ENCODE data around the gene FGF22. TPM values are rescaled to one million over a fixed set of nuclear protein-coding genes. Genes with fewer than 3 reads are reported as not detected.

Gene FGF22
- total and polyA plus RNA-seq, 2 of the 8 experiments (the other 6 are each of a cell fraction or from before 2014, with no cell fraction given): 0.44 to 1.7 TPM

- no peak overlapping the region for H4K8ac ChIP-seq (ENCODE audit: extremely low read depth, insufficient read depth, low read length)
- WGBS, 2 experiments (ENCODE audit: extremely low coverage in 1 of 2, insufficient coverage in 1 of 2, insufficient read length in 1 of 2, insufficient replicate concordance in 2 of 2, low coverage in 1 of 2, low lambda C conversion rate in 2 of 2, missing lambda C conversion rate in 1 of 2): 89% methylated on average over 15 of the region's 29 CpGs; no CpG with 5 or more reads in 1 of the 2 experiments
These were observed 22.0 kb upstream of the FGF22 start for GRCh38 chr19:617551-618246.

More at GRCh38 chr19:617551-618246, 22.0 kb upstream of the FGF22 start:
- FAIRE-seq: no peak
- Histone ChIP-seq H2BK120ac (replicated peaks; ENCODE audit: low read depth, low read length) (no peak overlapping the region), H3K4me3 (ENCODE audit: extremely low read depth in 1 of 4, insufficient read depth in 2 of 4, low read depth in 3 of 4, low read length in 4 of 4) (no peak overlapping the region), H3K14ac (ENCODE audit: insufficient read length) (no peak overlapping the region), H4K20me1 (replicated peaks in 1 of 2; ENCODE audit: control insufficient read depth in 1 of 2, insufficient read depth in 2 of 2, low read length in 2 of 2) (peaks cover 0 to 9% of the 10 kb centered on the region in 2 experiments), H2AFZ (ENCODE audit: low read length) (no peak overlapping the region), H2BK12ac (ENCODE audit: low read depth, low read length) (no peak overlapping the region), H2BK15ac (ENCODE audit: low read length) (no peak overlapping the region), H3K56ac (replicated peaks; ENCODE audit: insufficient read length, low read depth, low read length) (no peak overlapping the region), H3K4me1 (replicated peaks in 1 of 4; ENCODE audit: control insufficient read depth in 3 of 4, insufficient read depth in 4 of 4, low read length in 3 of 4) (no peaks in the 10 kb centered on the region), H3K9me3 (ENCODE audit: insufficient read depth in 2 of 2, low read depth in 1 of 2, low read length in 1 of 2) (no peaks in the 10 kb centered on the region), H3K27ac (ENCODE audit: low read depth, low read length) (no peak overlapping the region), H3K9ac (replicated peaks in 1 of 4; ENCODE audit: extremely low read depth in 1 of 4, low read depth in 3 of 4, low read length in 3 of 4) (no peak overlapping the region), H4K5ac (ENCODE audit: insufficient read length, low read depth, low read length) (no peak overlapping the region), H2BK5ac (ENCODE audit: low read depth, low read length) (no peak overlapping the region), H3K23me2 (ENCODE audit: low read depth, low read length) (no peaks in the 10 kb centered on the region), H3K79me2 (ENCODE audit: control insufficient read depth in 1 of 2, insufficient read depth in 2 of 2, low read length in 2 of 2) (no peaks in the 10 kb centered on the region), H3K23ac (ENCODE audit: insufficient read length) (no peak overlapping the region), H4K91ac (replicated peaks; ENCODE audit: insufficient read length, low read length) (no peak overlapping the region), H2AK5ac (ENCODE audit: low read depth, low read length) (no peak overlapping the region), H3K27me3 (replicated peaks in 1 of 4; ENCODE audit: control insufficient read depth in 3 of 4, extremely low read depth in 1 of 4, insufficient read depth in 3 of 4, low read length in 3 of 4) (no peaks in the 10 kb centered on the region), H2BK20ac (ENCODE audit: low read length) (no peak overlapping the region), H3K79me1 (ENCODE audit: low read depth, low read length) (no peaks in the 10 kb centered on the region), H3K4ac (replicated peaks; ENCODE audit: insufficient read length, low read depth, low read length) (no peak overlapping the region), H3K36me3 (ENCODE audit: control insufficient read depth in 2 of 4, insufficient read depth in 4 of 4, low read length in 3 of 4) (peaks cover 4 to 59% (median 28%) of the 10 kb centered on the region in 4 experiments; a peak in 5 of 8 replicates), H3K18ac (ENCODE audit: extremely low read depth, low read length) (no peak overlapping the region), H3K4me2 (ENCODE audit: insufficient read depth in 1 of 2, low read depth in 2 of 2, low read length in 2 of 2) (no peak overlapping the region)
- ChIA-PET POLR2A (ENCODE audit: partially characterized antibody) (interaction anchor here (1.0 to 2.1 kb wide), 6 partner anchors 9 to 86 kb away, joined by 3 to 6 read pairs (median 3); partner anchors contain the start of gene CDC34), CTCF (ENCODE audit: partially characterized antibody) (interaction anchor here (0.6 to 1.1 kb wide), 5 partner anchors 11 to 127 kb away, joined by 3 read pairs; no protein-coding TSS in a partner anchor)
- DNase-seq (ENCODE audit: low read depth in 1 of 2, low spot score in 2 of 2): no peak
- TF ChIP-seq GTF2F1 (IDR thresholded peaks at IDR 0.05; ENCODE audit: borderline replicate concordance, low read depth, low read length) (no peak), MAFK (IDR thresholded peaks at IDR 0.05; ENCODE audit: low read depth, low read length) (no peak), POU5F1 (IDR thresholded peaks at IDR 0.05; ENCODE audit: low read depth, low read length) (no peak), YY1 (IDR thresholded peaks at IDR 0.05; ENCODE audit: low read depth, low read length) (no peak)
